Gastrocnemius medialis (tissue), 4 donors: ENCODE results near the gene SMDT1. TPM values are rescaled to one million over a fixed set of nuclear protein-coding genes. Genes with fewer than 3 reads are reported as not detected.

Experiments used
- ATAC-seq, 2 donors: fragments of 150-250 bp; one replicate each; pipeline ENCODE4 v1.9.1; 2016
- DNase-seq, 2 donors: peaks; one replicate each; pipeline ENCODE4 v3.0.0-alpha.2; 2019
- H3K27ac ChIP-seq, 4 donors: fragments of 200-600 bp; sonication (generic); 1 replicate in 1 of 4; 2 replicates in 3 of 4; pipeline ENCODE4 v1.5.1; 2016 to 2018; ENCODE audit warnings: mild to moderate bottlenecking in 2 of 4, moderate library complexity in 1 of 4
- H3K27me3 ChIP-seq, 3 donors: fragments of 200-600 bp; sonication (generic) in 2 of 3; 1 replicate in 1 of 3; 2 replicates in 2 of 3; pipeline versions ENCODE4 v1.5.1 to v1.6.0; 2016 to 2019; ENCODE audit warnings: mild to moderate bottlenecking in 1 of 3, moderate library complexity in 1 of 3
- H3K36me3 ChIP-seq, 2 donors: fragments of 200-600 bp; sonication (generic) in 1 of 2; one replicate each; pipeline ENCODE4 v1.5.1; 2017 to 2018
- H3K4me1 ChIP-seq, 2 donors: fragments of 200-600 bp; sonication (generic) in 1 of 2; one replicate each; pipeline ENCODE4 v1.5.1; 2016 to 2017; ENCODE audit warnings: mild to moderate bottlenecking in 2 of 2
- H3K4me3 ChIP-seq, 4 donors: fragments of 200-600 bp; sonication (generic) in 3 of 4; 1 replicate in 1 of 4; 2 replicates in 3 of 4; pipeline ENCODE4 v1.5.1; 2016 to 2019; ENCODE audit warnings: mild to moderate bottlenecking in 2 of 4
- H3K9me3 ChIP-seq, 3 donors: fragments of 200-600 bp; sonication (generic) in 2 of 3; 1 replicate in 1 of 3; 2 replicates in 2 of 3; pipeline ENCODE4 v1.5.1; 2016 to 2019
- CTCF ChIP-seq, 5 experiments: fragments of 450-650 bp in 3 of 5; fragments of 200-600 bp in 2 of 5; sonication (generic) in 2 of 5; IDR thresholded peaks in 4 of 5; conservative IDR thresholded peaks in 1 of 5; 1 replicate in 4 of 5; 2 replicates in 1 of 5; pipeline ENCODE4 v1.5.1; 2016 to 2019; ENCODE audit warnings: antibody characterized with exemption in 5 of 5, mild to moderate bottlenecking in 3 of 5, moderate library complexity in 3 of 5
- POLR2A ChIP-seq, 2 donors: fragments of 450-650 bp; IDR thresholded peaks; one replicate each; pipeline ENCODE4 v1.6.1; 2017; ENCODE audit warnings: antibody characterized with exemption in 2 of 2, mild to moderate bottlenecking in 2 of 2, moderate library complexity in 2 of 2
- in situ Hi-C, 4 donors: fragments of 200-750 bp; cut with MboI; loops; one replicate each; pipeline versions ENCODE4 v1.15.0 to v1.8.0; 2017; ENCODE audit warnings: low sequenced_read_pairs in 4 of 4
- intact Hi-C: fragments of 100-400 bp; cut with DNase I; formaldehyde crosslinking; loops from one replicate; pipeline ENCODE4 v1.15.1; 2023; ENCODE audit warnings: low total_unique reads
- total RNA-seq, 4 donors: library from RNA; depleted of rRNA; stranded (reverse); fragments of >200 nt; gene quantifications; one replicate each; pipeline versions ENCODE4 v1.1.0 to v1.2.3, GENCODE V29; 2016

SMDT1 gene
- total RNA-seq, 4 donors from 2014 or later = 7.9 to 14.6 (median 9.8) TPM

DNA sequence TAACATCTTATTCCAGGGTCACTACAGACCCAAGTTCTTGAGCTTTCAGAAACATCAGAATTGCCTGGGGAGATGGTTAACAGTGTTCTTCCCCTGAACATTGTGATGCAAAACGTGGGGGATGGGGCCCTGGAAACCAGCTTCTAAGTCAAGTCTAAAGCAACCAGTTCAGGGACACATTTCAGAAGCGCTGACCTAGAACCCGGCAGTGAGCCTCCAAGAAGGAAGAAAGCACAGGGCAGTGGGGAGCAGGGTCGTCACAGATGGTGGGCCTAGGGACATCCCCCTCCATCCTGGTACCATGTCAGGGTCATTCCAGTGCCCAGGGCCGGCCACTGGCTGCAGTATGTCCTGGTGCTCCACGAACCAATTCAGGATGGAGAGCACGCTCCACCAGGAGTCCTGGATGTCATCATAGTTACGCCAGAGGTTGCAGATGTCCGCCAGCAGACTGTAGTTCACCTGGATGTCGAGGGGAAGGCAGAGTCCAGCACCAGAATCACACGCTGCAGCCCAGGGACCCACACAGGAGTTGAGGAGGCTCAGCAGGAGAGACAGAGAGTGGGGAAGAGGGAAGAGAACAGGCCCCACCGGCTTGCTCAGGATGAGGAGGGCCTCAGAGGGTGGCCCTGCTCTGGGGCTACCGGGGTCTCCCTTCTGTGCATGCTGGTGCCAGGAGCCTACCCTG, 13.9 kb upstream of the SMDT1 start:
- DNase-seq = no peak

GRCh38 chr22:42066126-42066761, 13.3 kb upstream of the SMDT1 start:
- H3K36me3 ChIP-seq = peaks cover 0 to 50% of the 10 kb centered on the region in 2 donors
- H3K4me1 ChIP-seq = peaks cover 8 to 11% of the 10 kb centered on the region in 2 donors
- H3K4me3 ChIP-seq = no peak overlapping the region
- H3K27ac ChIP-seq = no peak overlapping the region
- H3K9me3 ChIP-seq = no peaks in the 10 kb centered on the region
- no peak for DNase-seq
- in situ Hi-C loops = no loop called here
- TF ChIP-seq CTCF (IDR thresholded peaks at IDR 0.05 in 4 of 5, conservative IDR thresholded peaks at IDR 0.05 in 1 of 5) (no peak), POLR2A (IDR thresholded peaks at IDR 0.05) (no peak)
- H3K27me3 ChIP-seq = no peaks in the 10 kb centered on the region
- intact Hi-C loops = no loop called here
- no peak for ATAC-seq

More for the DNA sequence above, 13.9 kb upstream of the SMDT1 start:
- in situ Hi-C loops (no loop called here), intact Hi-C loops (no loop called here)
- no peaks in the 10 kb centered on the region for H3K9me3 ChIP-seq
- peaks cover 7% of the 10 kb centered on the region in 2 donors for H3K4me1 ChIP-seq
- no peaks in the 10 kb centered on the region for H3K27me3 ChIP-seq
- peaks cover 0 to 57% of the 10 kb centered on the region in 2 donors for H3K36me3 ChIP-seq
- TF ChIP-seq CTCF (IDR thresholded peaks at IDR 0.05 in 4 of 5, conservative IDR thresholded peaks at IDR 0.05 in 1 of 5) (no peak), POLR2A (IDR thresholded peaks at IDR 0.05) (no peak)
- no peak overlapping the region for H3K27ac ChIP-seq
- ATAC-seq = no peak
- no peak overlapping the region for H3K4me3 ChIP-seq

DNA sequence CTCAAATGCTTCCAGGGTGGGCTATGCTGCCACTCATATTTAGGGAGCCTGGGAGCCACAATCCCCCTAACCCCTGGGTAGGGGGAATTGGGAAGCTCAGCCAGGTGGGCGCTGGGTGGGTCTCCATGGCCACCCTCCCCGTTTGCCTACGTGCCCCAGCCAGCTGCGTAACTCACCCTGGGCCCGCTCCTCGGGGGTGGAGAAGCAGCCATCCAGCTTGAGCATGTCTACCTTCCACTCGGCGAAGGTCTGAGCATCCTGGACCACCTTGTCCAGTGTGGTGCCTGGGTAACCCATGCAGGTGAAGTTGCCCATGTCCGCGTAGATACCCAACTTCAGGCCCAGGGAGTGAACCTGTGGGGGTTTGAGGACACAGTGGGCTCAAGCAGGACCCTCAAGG, 12.6 kb upstream of the SMDT1 start:
- H3K27me3 ChIP-seq = no peaks in the 10 kb centered on the region
- DNase-seq (no peak), ATAC-seq (no peak)
- in situ Hi-C loops = no loop called here
- peaks cover 11 to 14% of the 10 kb centered on the region in 2 donors for H3K4me1 ChIP-seq
- peaks cover 0 to 43% of the 10 kb centered on the region in 2 donors for H3K36me3 ChIP-seq
- no peak for TF ChIP-seq CTCF (IDR thresholded peaks at IDR 0.05 in 4 of 5, conservative IDR thresholded peaks at IDR 0.05 in 1 of 5)
- TF ChIP-seq POLR2A (IDR thresholded peaks at IDR 0.05) = no peak
- no peak overlapping the region for H3K27ac ChIP-seq
- H3K4me3 ChIP-seq = no peak overlapping the region
- intact Hi-C loops = no loop called here
- no peaks in the 10 kb centered on the region for H3K9me3 ChIP-seq

- ATAC-seq = no peak
- Histone ChIP-seq H3K4me1 (peaks cover 11 to 14% of the 10 kb centered on the region in 2 donors), H3K9me3 (no peaks in the 10 kb centered on the region), H3K27me3 (no peaks in the 10 kb centered on the region), H3K27ac (no peak overlapping the region), H3K4me3 (no peak overlapping the region), H3K36me3 (peaks cover 0 to 35% of the 10 kb centered on the region in 2 donors)
- in situ Hi-C loops = no loop called here
- TF ChIP-seq CTCF (IDR thresholded peaks at IDR 0.05 in 4 of 5, conservative IDR thresholded peaks at IDR 0.05 in 1 of 5) (no peak), POLR2A (IDR thresholded peaks at IDR 0.05) (no peak)
- intact Hi-C loops = no loop called here
- no peak for DNase-seq
Measured at GRCh38 chr22:42067671-42068251, 11.7 kb upstream of the SMDT1 start.
